H9 (cell line): ENCODE results near the gene ECHDC1. TPM values are rescaled to one million over a fixed set of nuclear protein-coding genes. Genes with fewer than 3 reads are reported as not detected.

Experiments used
- DNase-seq: peaks from one replicate; pipeline ENCODE4 v3.0.0-alpha.2; 2017
- H2AFZ ChIP-seq: one replicate; pipeline ENCODE4 v1.6.1; 2013; ENCODE audit warnings: mild to moderate bottlenecking, low read length, control low read depth, moderate library complexity
- H2AK5ac ChIP-seq: 2 replicates; pipeline ENCODE4 v1.6.1; 2013; ENCODE audit warnings: low read length, control low read depth, mixed read lengths; ENCODE audit not compliant: insufficient read length
- H2BK120ac ChIP-seq: one replicate; pipeline ENCODE4 v1.6.1; 2013; ENCODE audit warnings: low read depth, mild to moderate bottlenecking, low read length, control low read depth, inconsistent platforms; ENCODE audit not compliant: poor library complexity, severe bottlenecking
- H2BK12ac ChIP-seq: 2 replicates; pipeline ENCODE4 v1.6.1; 2013; ENCODE audit warnings: low read length, control low read depth, mixed read lengths, low read depth; ENCODE audit not compliant: insufficient read length
- H2BK15ac ChIP-seq: 2 replicates; pipeline ENCODE4 v1.6.1; 2013; ENCODE audit warnings: low read depth, low read length, control low read depth
- H2BK20ac ChIP-seq: one replicate; pipeline ENCODE4 v1.6.1; 2013; ENCODE audit warnings: low read depth, mild to moderate bottlenecking, low read length, control low read depth, inconsistent platforms; ENCODE audit not compliant: poor library complexity, severe bottlenecking
- H2BK5ac ChIP-seq: 2 replicates; pipeline ENCODE4 v1.6.1; 2013; ENCODE audit warnings: low read length, control low read depth, mixed read lengths; ENCODE audit not compliant: insufficient read length
- H3K14ac ChIP-seq: 2 replicates; pipeline ENCODE4 v1.6.1; 2013; ENCODE audit warnings: low read length, control low read depth; ENCODE audit not compliant: insufficient read depth
- H3K18ac ChIP-seq: 2 replicates; pipeline ENCODE4 v1.6.1; 2013; ENCODE audit warnings: low read depth, mild to moderate bottlenecking, mixed read lengths, low read length, control low read depth; ENCODE audit not compliant: insufficient read length
- H3K23ac ChIP-seq: 2 replicates; pipeline ENCODE4 v1.6.1; 2013; ENCODE audit warnings: low read length, control low read depth, mixed read lengths, low read depth; ENCODE audit not compliant: insufficient read length
- H3K23me2 ChIP-seq: 2 replicates; pipeline ENCODE4 v1.6.1; 2013; ENCODE audit warnings: low read depth, mild to moderate bottlenecking, mixed read lengths, low read length, control low read depth; ENCODE audit not compliant: insufficient read length, poor library complexity, severe bottlenecking
- H3K27ac ChIP-seq: 2 replicates; pipeline ENCODE4 v1.5.1; 2013; ENCODE audit warnings: low read length, control low read depth, mixed read lengths, low read depth; ENCODE audit not compliant: insufficient read length
- H3K27me3 ChIP-seq: 2 replicates; pipeline ENCODE4 v1.6.1; 2013; ENCODE audit warnings: low read length, control low read depth, inconsistent platforms; ENCODE audit not compliant: insufficient read depth
- H3K4ac ChIP-seq: 2 replicates; pipeline ENCODE4 v1.6.1; 2013; ENCODE audit warnings: low read depth, mild to moderate bottlenecking, control low read depth, inconsistent platforms, low read length, moderate library complexity
- H3K4me1 ChIP-seq: 2 replicates; pipeline ENCODE4 v1.6.1; 2013; ENCODE audit warnings: low read length, control low read depth, inconsistent platforms; ENCODE audit not compliant: insufficient read depth
- H3K4me2 ChIP-seq: 2 replicates; pipeline ENCODE4 v1.6.1; 2013; ENCODE audit warnings: low read length, control low read depth, mixed read lengths; ENCODE audit not compliant: insufficient read length, insufficient read depth
- H3K56ac ChIP-seq: 2 replicates; pipeline ENCODE4 v1.6.1; 2013; ENCODE audit warnings: low read depth, mild to moderate bottlenecking, mixed read lengths, low read length, control low read depth; ENCODE audit not compliant: insufficient read length
- H3K79me1 ChIP-seq: 2 replicates; pipeline ENCODE4 v1.6.1; 2013; ENCODE audit warnings: low read depth, mild to moderate bottlenecking, moderate library complexity, low read length, control low read depth, inconsistent platforms; ENCODE audit not compliant: insufficient read depth, poor library complexity, severe bottlenecking
- H3K79me2 ChIP-seq: 2 replicates; pipeline ENCODE4 v1.6.1; 2013; ENCODE audit warnings: low read length, control low read depth, inconsistent platforms; ENCODE audit not compliant: insufficient read depth
- H3K9ac ChIP-seq: 2 replicates; pipeline ENCODE4 v1.6.1; 2013; ENCODE audit warnings: low read length, control low read depth, mixed read lengths; ENCODE audit not compliant: insufficient read length; ENCODE audit errors: extremely low read depth
- H3K9me3 ChIP-seq: one replicate; pipeline ENCODE4 v1.6.1; 2013; ENCODE audit warnings: low read depth, low read length, inconsistent platforms; ENCODE audit not compliant: control insufficient read depth
- H3T11ph ChIP-seq: one replicate; pipeline ENCODE4 v1.6.1; 2013; ENCODE audit warnings: mild to moderate bottlenecking, low read length, control low read depth, inconsistent platforms
- H4K20me1 ChIP-seq: one replicate; pipeline ENCODE4 v1.6.1; 2013; ENCODE audit not compliant: control insufficient read depth, insufficient read length, insufficient read depth
- H4K5ac ChIP-seq: 2 replicates; pipeline ENCODE4 v1.6.1; 2013; ENCODE audit warnings: low read depth, mild to moderate bottlenecking, mixed read lengths, low read length, control low read depth; ENCODE audit not compliant: insufficient read length
- H4K8ac ChIP-seq: replicated peaks from 2 replicates; pipeline ENCODE4 v1.6.1; 2013; ENCODE audit warnings: low read length, control low read depth, mixed read lengths, low read depth; ENCODE audit not compliant: insufficient read length
- H4K91ac ChIP-seq: 2 replicates; pipeline ENCODE4 v1.6.1; 2013; ENCODE audit warnings: low read depth, mild to moderate bottlenecking, moderate library complexity, mixed read lengths, low read length, control low read depth; ENCODE audit not compliant: insufficient read length
- H3K27ac Mint-ChIP-seq, 3 experiments: 2 replicates in 2 of 3; 3 replicates in 1 of 3; pipeline ENCODE4 v1.8.0; 2020 to 2021; ENCODE audit warnings: mixed read lengths in 3 of 3, mild to moderate bottlenecking in 1 of 3, moderate library complexity in 1 of 3
- H3K27me3 Mint-ChIP-seq: 2 replicates; pipeline ENCODE4 v1.8.0; 2021; ENCODE audit warnings: low read depth, mild to moderate bottlenecking, moderate library complexity, mixed read lengths
- H3K36me3 Mint-ChIP-seq, 3 experiments: 2 replicates in 2 of 3; 3 replicates in 1 of 3; pipeline ENCODE4 v1.8.0; 2020 to 2021; ENCODE audit warnings: low read depth in 3 of 3, mixed read lengths in 3 of 3; ENCODE audit not compliant: insufficient read depth in 1 of 3
- H3K4me1 Mint-ChIP-seq, 2 experiments: 2 replicates each; pipeline ENCODE4 v1.8.0; 2020; ENCODE audit warnings: mixed read lengths in 2 of 2
- H3K4me3 Mint-ChIP-seq, 2 experiments: 2 replicates in 1 of 2; 3 replicates in 1 of 2; pipeline ENCODE4 v1.8.0; 2020 to 2021; ENCODE audit warnings: mild to moderate bottlenecking in 2 of 2, mixed read lengths in 2 of 2, moderate library complexity in 1 of 2
- H3K9me3 Mint-ChIP-seq, 2 experiments: 2 replicates in 1 of 2; 3 replicates in 1 of 2; pipeline ENCODE4 v1.8.0; 2020; ENCODE audit warnings: mild to moderate bottlenecking in 2 of 2, mixed read lengths in 2 of 2, moderate library complexity in 1 of 2
- total RNA-seq: library from RNA; stranded (reverse); gene quantifications from 2 replicates; pipeline ENCODE4 v1.2.1, GENCODE V29; 2021
- TF ChIP-seq, protein P1 (sequence below): fragments of 200-600 bp; sonication (generic); conservative IDR thresholded peaks from 3 replicates; pipeline ENCODE4 v1.8.0; 2021; ENCODE audit warnings: antibody characterized with exemption, mild to moderate bottlenecking

Gene ECHDC1
- total RNA-seq, 1 experiment from 2014 or later, result 47.8 TPM

DNA sequence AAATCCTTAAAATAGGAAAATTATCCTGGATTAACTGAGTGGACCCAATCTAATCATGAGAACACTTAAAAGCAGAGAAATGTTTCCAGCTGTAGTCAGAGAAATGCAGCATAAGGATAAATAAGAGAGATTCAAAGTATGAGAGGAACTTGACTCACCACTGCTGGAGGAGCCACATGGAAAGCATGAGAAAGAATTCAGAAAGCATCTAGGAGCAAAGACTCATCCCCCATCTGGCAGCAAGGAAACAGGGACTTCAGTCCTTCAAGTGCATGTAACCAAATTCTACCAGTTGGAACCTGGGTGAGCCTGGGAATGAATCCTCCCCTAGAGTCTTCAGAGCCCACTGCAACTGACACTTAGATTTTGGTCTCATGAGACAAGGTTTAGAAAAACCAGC, 43.0 kb downstream of the ECHDC1 start:
- Histone ChIP-seq H2AFZ (no peak overlapping the region), H3K23ac (no peak overlapping the region), H4K91ac (no peak overlapping the region), H3K27me3 (no peaks in the 10 kb centered on the region), H3T11ph (no peak overlapping the region), H3K27ac (no peak overlapping the region), H3K9ac (no peak overlapping the region), H4K5ac (no peak overlapping the region), H2BK5ac (no peak overlapping the region), H3K4me1 (no peaks in the 10 kb centered on the region), H3K9me3 (no peaks in the 10 kb centered on the region), H2BK12ac (no peak overlapping the region), H3K14ac (no peak overlapping the region), H3K4me2 (no peak overlapping the region), H4K8ac (no peak overlapping the region), H2BK15ac (no peak overlapping the region), H3K23me2 (no peaks in the 10 kb centered on the region), H3K79me2 (0 out of 2 replicates have a peak, but pooled peaks cover 1% of the 10 kb centered on the region), H2AK5ac (no peak overlapping the region), H3K79me1 (no peaks in the 10 kb centered on the region), H2BK20ac (no peak overlapping the region), H3K18ac (no peak overlapping the region), H3K4ac (no peak overlapping the region), H4K20me1 (no peaks in the 10 kb centered on the region), H3K56ac (no peak overlapping the region), H2BK120ac (no peak overlapping the region)
- Mint-ChIP-seq H3K4me3 (no peak overlapping the region), H3K4me1 (peaks cover 7 to 15% of the 10 kb centered on the region in 2 experiments; a peak in 3 of 4 replicates), H3K27me3 (no peaks in the 10 kb centered on the region), H3K36me3 (peaks cover 3 to 25% (median 5%) of the 10 kb centered on the region in 3 experiments; a peak in 6 of 7 replicates), H3K27ac (peak overlapping the region in 1 of 3 experiments; percentile 49; a peak in 1 of 7 replicates), H3K9me3 (peaks cover 3% of the 10 kb centered on the region in 2 experiments; a peak in 2 of 5 replicates)
- TF ChIP-seq, protein P1, sequence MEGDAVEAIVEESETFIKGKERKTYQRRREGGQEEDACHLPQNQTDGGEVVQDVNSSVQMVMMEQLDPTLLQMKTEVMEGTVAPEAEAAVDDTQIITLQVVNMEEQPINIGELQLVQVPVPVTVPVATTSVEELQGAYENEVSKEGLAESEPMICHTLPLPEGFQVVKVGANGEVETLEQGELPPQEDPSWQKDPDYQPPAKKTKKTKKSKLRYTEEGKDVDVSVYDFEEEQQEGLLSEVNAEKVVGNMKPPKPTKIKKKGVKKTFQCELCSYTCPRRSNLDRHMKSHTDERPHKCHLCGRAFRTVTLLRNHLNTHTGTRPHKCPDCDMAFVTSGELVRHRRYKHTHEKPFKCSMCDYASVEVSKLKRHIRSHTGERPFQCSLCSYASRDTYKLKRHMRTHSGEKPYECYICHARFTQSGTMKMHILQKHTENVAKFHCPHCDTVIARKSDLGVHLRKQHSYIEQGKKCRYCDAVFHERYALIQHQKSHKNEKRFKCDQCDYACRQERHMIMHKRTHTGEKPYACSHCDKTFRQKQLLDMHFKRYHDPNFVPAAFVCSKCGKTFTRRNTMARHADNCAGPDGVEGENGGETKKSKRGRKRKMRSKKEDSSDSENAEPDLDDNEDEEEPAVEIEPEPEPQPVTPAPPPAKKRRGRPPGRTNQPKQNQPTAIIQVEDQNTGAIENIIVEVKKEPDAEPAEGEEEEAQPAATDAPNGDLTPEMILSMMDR, result no peak
- DNase-seq, result peak; percentile 47
